Neural progenitor cell (in vitro differentiated cells): ENCODE results near the gene TCF7L1.

ENCODE experiments used
- EZH2 ChIP-seq: fragments of 200-600 bp; sonication (generic); IDR thresholded peaks from 2 replicates; pipeline ENCODE4 v1.6.1; 2017; ENCODE audit warnings: antibody characterized with exemption, mild to moderate bottlenecking, moderate library complexity
- EZH2phosphoT487 ChIP-seq: fragments of 200-600 bp; sonication (generic); IDR thresholded peaks from 2 replicates; pipeline ENCODE4 v1.6.1; 2017; ENCODE audit warnings: antibody characterized with exemption
- TF ChIP-seq, protein P1 (sequence below): fragments of 200-600 bp; sonication (generic); IDR thresholded peaks from 2 replicates; pipeline ENCODE4 v1.5.1; 2017; ENCODE audit warnings: antibody characterized with exemption, mild to moderate bottlenecking

DNA sequence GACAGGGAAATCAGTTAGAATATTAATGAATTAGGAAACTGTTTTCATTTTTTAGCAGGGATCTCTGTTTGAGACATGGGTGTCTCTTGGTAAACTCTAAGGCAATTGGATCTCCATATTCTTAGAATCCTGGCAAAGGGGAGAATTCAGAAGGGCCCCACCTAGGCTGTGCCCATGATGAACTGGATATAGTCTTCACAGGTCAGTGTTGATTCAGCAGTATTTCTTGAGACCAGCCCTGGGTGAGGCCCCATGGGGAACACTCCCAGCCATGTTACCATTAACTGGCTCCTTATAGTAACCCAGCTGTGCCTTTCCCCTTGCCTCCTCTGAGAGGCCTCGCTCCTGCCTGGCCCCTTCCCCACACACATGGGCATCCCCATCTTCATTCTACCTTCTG lies 76.7 kb downstream of the TCF7L1 start:
- TF ChIP-seq, protein P1, sequence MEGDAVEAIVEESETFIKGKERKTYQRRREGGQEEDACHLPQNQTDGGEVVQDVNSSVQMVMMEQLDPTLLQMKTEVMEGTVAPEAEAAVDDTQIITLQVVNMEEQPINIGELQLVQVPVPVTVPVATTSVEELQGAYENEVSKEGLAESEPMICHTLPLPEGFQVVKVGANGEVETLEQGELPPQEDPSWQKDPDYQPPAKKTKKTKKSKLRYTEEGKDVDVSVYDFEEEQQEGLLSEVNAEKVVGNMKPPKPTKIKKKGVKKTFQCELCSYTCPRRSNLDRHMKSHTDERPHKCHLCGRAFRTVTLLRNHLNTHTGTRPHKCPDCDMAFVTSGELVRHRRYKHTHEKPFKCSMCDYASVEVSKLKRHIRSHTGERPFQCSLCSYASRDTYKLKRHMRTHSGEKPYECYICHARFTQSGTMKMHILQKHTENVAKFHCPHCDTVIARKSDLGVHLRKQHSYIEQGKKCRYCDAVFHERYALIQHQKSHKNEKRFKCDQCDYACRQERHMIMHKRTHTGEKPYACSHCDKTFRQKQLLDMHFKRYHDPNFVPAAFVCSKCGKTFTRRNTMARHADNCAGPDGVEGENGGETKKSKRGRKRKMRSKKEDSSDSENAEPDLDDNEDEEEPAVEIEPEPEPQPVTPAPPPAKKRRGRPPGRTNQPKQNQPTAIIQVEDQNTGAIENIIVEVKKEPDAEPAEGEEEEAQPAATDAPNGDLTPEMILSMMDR, result no peak
- TF ChIP-seq EZH2 (no peak), EZH2phosphoT487 (no peak)
